Activated CD8-positive, alpha-beta T cell treated with anti-CD3 and anti-CD28 coated beads for 36 hours (primary cell): ENCODE data around the gene KRT40. TPM values are rescaled to one million over a fixed set of nuclear protein-coding genes. Genes with fewer than 3 reads are reported as not detected.

Experiments
- ATAC-seq: fragments of 200-7000 bp; cut with Tn5 transposase; one replicate; pipeline ENCODE4 v1.10.0; 2021; ENCODE audit warnings: mild to moderate bottlenecking, moderate library complexity
- CTCF ChIA-PET: fragments of 350-600 bp; sonication (Branson Sonifier 250); formaldehyde crosslinking; loops from one replicate; lab custom pipeline; 2021; ENCODE audit warnings: antibody characterized with exemption; lab: Charles Lee
- POLR2A ChIA-PET: fragments of 350-600 bp; sonication (Branson Sonifier 250); formaldehyde crosslinking; loops from one replicate; lab custom pipeline; 2021; ENCODE audit warnings: antibody characterized with exemption; lab: Charles Lee
- DNase-seq: peaks from one replicate; pipeline ENCODE4 v3.0.0-alpha.2; 2020
- H3K27ac Mint-ChIP-seq: one replicate; pipeline ENCODE4 v1.8.0; 2021; ENCODE audit warnings: mild to moderate bottlenecking, mixed read lengths
- H3K27me3 Mint-ChIP-seq: one replicate; pipeline ENCODE4 v1.8.0; 2021; ENCODE audit warnings: mixed read lengths
- H3K36me3 Mint-ChIP-seq: one replicate; pipeline ENCODE4 v1.8.0; 2021; ENCODE audit warnings: low read depth, mixed read lengths
- H3K4me1 Mint-ChIP-seq: one replicate; pipeline ENCODE4 v1.8.0; 2021; ENCODE audit warnings: low read depth, mixed read lengths
- H3K4me3 Mint-ChIP-seq: one replicate; pipeline ENCODE4 v1.8.0; 2021; ENCODE audit warnings: mild to moderate bottlenecking, moderate library complexity, mixed read lengths
- H3K9me3 Mint-ChIP-seq: one replicate; pipeline ENCODE4 v1.8.0; 2021; ENCODE audit warnings: mixed read lengths
- intact Hi-C: fragments of 100-400 bp; cut with micrococcal nuclease; formaldehyde crosslinking; loops from one replicate; pipeline ENCODE4 v1.10.0; 2022
- total RNA-seq, 2 experiments: library from RNA; stranded (reverse); gene quantifications; one replicate each; pipeline ENCODE4 v1.2.3, GENCODE V29; 2021
- TF ChIP-seq, protein P1 (sequence below): fragments of 200-600 bp; IDR thresholded peaks from one replicate; pipeline ENCODE4 v1.8.0; 2022; ENCODE audit warnings: antibody characterized with exemption, mild to moderate bottlenecking

The KRT40 gene
- total RNA-seq, 2 experiments from 2014 or later: not detected

DNA sequence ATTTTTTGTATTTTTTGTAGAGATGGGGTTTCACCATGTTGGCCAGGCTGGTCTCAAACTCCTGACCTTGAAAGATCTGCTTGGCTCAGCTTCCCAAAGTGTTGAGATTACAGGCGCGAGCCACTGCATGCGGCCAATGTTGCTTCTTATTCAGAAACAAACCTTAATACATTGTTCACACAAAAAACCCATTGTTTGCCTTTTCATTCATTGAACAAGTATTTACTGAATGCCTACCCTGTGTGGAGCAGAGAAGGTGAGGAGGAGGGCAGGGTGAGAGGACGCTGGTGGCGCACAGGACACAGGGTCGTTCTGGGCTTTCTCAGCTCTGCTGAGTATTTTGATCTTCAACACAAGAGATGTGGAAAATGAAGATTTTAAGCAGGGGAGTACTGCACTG, 38.7 kb downstream of the KRT40 start:
- no peaks in the 10 kb centered on the region for H3K9me3 Mint-ChIP-seq
- peaks cover 46% of the 10 kb centered on the region for H3K27me3 Mint-ChIP-seq
- ATAC-seq: no peak
- no peak overlapping the region for H3K27ac Mint-ChIP-seq
- H3K4me3 Mint-ChIP-seq: no peak overlapping the region
- TF ChIP-seq, protein P1, sequence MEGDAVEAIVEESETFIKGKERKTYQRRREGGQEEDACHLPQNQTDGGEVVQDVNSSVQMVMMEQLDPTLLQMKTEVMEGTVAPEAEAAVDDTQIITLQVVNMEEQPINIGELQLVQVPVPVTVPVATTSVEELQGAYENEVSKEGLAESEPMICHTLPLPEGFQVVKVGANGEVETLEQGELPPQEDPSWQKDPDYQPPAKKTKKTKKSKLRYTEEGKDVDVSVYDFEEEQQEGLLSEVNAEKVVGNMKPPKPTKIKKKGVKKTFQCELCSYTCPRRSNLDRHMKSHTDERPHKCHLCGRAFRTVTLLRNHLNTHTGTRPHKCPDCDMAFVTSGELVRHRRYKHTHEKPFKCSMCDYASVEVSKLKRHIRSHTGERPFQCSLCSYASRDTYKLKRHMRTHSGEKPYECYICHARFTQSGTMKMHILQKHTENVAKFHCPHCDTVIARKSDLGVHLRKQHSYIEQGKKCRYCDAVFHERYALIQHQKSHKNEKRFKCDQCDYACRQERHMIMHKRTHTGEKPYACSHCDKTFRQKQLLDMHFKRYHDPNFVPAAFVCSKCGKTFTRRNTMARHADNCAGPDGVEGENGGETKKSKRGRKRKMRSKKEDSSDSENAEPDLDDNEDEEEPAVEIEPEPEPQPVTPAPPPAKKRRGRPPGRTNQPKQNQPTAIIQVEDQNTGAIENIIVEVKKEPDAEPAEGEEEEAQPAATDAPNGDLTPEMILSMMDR: no peak
- no peak for DNase-seq
- intact Hi-C loops: no loop called here
- H3K36me3 Mint-ChIP-seq: no peaks in the 10 kb centered on the region
- ChIA-PET POLR2A (no interaction called here), CTCF (interaction anchor here (1.1 kb wide), 1 partner anchor 19 kb away, joined by 4 read pairs; no protein-coding TSS in a partner anchor)
- no peaks in the 10 kb centered on the region for H3K4me1 Mint-ChIP-seq

DNA sequence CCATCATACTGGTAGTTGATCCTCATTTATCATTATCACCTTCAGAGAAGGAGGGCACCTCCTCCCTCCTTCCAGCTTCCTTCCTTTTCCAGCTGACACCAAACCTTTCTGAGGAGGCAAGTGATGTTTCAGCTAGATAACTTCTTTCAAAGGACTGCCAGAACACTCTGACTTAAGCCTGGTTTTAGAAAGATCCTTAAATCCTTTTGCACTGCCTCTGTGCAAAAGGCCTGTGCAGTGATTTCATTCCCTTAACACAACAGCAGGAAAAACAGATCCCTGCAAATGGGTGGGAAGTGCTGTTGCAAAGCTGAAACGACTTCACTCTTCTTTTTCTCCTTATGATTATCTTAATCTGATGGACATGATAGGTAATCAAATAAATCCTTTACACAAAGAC, 39.6 kb downstream of the KRT40 start:
- H3K27ac Mint-ChIP-seq: no peak overlapping the region
- POLR2A ChIA-PET: no interaction called here

DNA sequence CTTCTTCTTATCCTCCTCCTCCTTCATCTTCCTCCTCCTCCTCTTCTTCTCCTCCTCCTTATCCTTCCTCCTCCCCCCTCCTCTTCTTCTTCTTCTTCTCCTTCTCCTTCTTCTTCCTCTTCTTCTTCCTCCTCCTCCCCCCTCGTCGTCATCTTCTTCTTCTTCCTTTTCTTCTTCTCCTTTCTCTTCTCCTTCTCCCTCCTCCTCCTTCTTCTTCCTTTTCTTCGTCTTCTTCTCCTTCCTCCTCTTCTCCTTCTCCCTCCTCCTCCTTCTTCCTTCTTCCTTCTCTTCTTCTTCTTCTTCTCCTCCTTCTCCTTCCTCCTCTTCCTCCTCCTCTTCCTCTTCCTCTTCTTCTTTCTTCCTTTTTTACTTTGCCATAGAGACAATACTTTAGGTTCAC, 41.6 kb downstream of the KRT40 start:
- H3K36me3 Mint-ChIP-seq: no peaks in the 10 kb centered on the region
- CTCF ChIA-PET: no interaction called here
- H3K4me3 Mint-ChIP-seq: no peak overlapping the region
- POLR2A ChIA-PET: no interaction called here
- H3K9me3 Mint-ChIP-seq: no peaks in the 10 kb centered on the region
- ATAC-seq (no peak), DNase-seq (no peak)
- peaks cover 27% of the 10 kb centered on the region for H3K27me3 Mint-ChIP-seq
- H3K4me1 Mint-ChIP-seq: no peaks in the 10 kb centered on the region
- H3K27ac Mint-ChIP-seq: no peak overlapping the region
- intact Hi-C loops: no loop called here
- TF ChIP-seq, protein P1: no peak

More for the DNA sequence above, 39.6 kb downstream of the KRT40 start:
- Mint-ChIP-seq H3K4me3 (no peak overlapping the region), H3K36me3 (no peaks in the 10 kb centered on the region), H3K4me1 (no peaks in the 10 kb centered on the region), H3K27me3 (peaks cover 41% of the 10 kb centered on the region), H3K9me3 (no peaks in the 10 kb centered on the region)
- TF ChIP-seq, protein P1: no peak
- ATAC-seq (no peak), DNase-seq (no peak)
- intact Hi-C loops: no loop called here
- CTCF ChIA-PET: interaction anchor here (1.1 kb wide), 1 partner anchor 19 kb away, joined by 4 read pairs; no protein-coding TSS in a partner anchor

DNA sequence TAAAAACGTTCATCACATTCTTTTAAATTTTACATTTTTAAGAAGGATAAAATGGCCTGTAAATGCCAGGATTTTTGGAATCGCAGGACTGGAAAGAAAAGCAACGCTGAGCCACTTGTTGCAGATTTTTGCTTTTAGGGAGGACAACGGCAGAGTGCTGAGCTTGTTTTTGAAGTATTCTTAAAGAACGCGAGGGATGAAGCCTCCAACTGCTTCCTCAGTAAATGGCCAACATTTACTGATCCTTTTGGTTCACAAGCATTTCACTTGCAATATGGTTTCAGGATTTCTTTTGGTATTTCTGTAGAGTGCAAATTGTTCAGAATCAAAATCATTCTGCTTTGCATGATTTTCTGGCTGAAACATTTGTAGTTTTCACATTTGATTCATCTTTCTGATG, 43.9 kb downstream of the KRT40 start:
- CTCF ChIA-PET: no interaction called here
- intact Hi-C loops: no loop called here

DNA sequence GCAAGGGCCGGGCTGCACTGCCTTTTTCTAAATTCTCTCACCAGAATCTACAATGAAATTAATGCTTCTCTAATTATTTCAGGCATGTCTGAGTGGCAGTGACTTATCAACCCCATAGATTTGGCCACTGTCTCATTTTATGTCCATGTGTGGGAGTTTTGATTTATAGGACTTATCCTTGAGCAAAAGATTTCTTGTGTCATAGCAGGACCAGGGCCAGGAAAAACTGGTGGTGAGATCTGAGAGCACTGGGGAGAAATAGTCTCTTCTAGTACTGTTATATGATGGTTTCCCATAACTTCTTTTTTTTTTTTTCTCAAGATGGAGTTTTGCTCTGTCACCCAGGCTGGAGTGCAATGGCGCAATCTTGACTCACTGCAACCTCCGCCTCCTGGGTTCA, 45.1 kb downstream of the KRT40 start:
- Mint-ChIP-seq H3K9me3 (no peaks in the 10 kb centered on the region), H3K36me3 (no peaks in the 10 kb centered on the region), H3K27ac (no peak overlapping the region), H3K4me3 (no peak overlapping the region), H3K27me3 (peaks cover 12% of the 10 kb centered on the region), H3K4me1 (no peaks in the 10 kb centered on the region)
- CTCF ChIA-PET: interaction anchor here (0.7 kb wide), 1 partner anchor 34 kb away, joined by 3 read pairs; no protein-coding TSS in a partner anchor
- no peak for DNase-seq
- ATAC-seq: no peak
- intact Hi-C loops: no loop called here
- POLR2A ChIA-PET: no interaction called here
- TF ChIP-seq, protein P1: no peak

More for the DNA sequence above, 43.9 kb downstream of the KRT40 start:
- H3K9me3 Mint-ChIP-seq: no peaks in the 10 kb centered on the region
- TF ChIP-seq, protein P1: no peak
- DNase-seq: no peak
- no peak overlapping the region for H3K4me3 Mint-ChIP-seq
- no peak overlapping the region for H3K27ac Mint-ChIP-seq
- ATAC-seq: no peak
- POLR2A ChIA-PET: interaction anchor here (1.5 kb wide), 1 partner anchor 12 kb away, joined by 3 read pairs; no protein-coding TSS in a partner anchor
- peaks cover 21% of the 10 kb centered on the region for H3K27me3 Mint-ChIP-seq
- no peaks in the 10 kb centered on the region for H3K36me3 Mint-ChIP-seq
- H3K4me1 Mint-ChIP-seq: no peaks in the 10 kb centered on the region
